Measurements from ENCODE around the gene SYNJ1. TPM values are rescaled to one million over a fixed set of nuclear protein-coding genes. Genes with fewer than 3 reads are reported as not detected.

SYNJ1 gene
- total and polyA plus RNA-seq, 2 of the 4 experiments (the other 2 are of a cell fraction) = 3.6 to 4.6 TPM

DNA sequence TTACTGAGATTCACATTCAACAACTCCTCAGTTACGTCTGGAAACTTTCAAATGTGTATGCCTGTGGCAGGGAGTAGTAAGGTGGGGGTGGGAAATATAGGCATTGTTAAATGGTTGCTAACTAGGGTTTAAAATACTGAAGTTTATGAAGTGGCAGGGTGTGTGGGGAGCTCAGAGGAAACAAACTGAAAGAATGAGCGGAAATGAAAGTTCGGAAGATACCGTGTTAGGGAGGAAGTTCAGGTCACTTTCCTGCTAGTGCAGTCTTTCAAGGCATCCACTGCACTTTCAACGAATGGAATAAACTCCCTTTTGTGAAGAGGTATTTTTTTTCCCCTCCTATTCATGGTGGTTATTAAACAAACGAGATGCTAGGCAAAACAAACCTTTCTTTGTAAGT, 19.7 kb downstream of the SYNJ1 start:
- Histone ChIP-seq H3K36me3 (ENCODE audit: control insufficient read depth, insufficient read depth, low read length) (no peaks in the 10 kb centered on the region), H2BK20ac (ENCODE audit: low read depth, low read length) (no peak overlapping the region), H3K79me1 (ENCODE audit: low read depth in 1 of 2, low read length in 2 of 2) (peaks cover 3 to 20% of the 10 kb centered on the region in 2 experiments; a peak in 3 of 4 replicates), H3K56ac (ENCODE audit: extremely low read depth, insufficient read depth, low read length) (no peak overlapping the region), H2AK9ac (replicated peaks; ENCODE audit: low read depth, low read length, poor library complexity) (no peak overlapping the region), H2AK5ac (ENCODE audit: low read depth, low read length) (no peak overlapping the region), H3K9me1 (ENCODE audit: insufficient read depth, low read length) (peaks cover 4% of the 10 kb centered on the region; the same call in 1 of the 2 replicates), H4K20me1 (ENCODE audit: insufficient read depth, low read length) (no peaks in the 10 kb centered on the region), H3K4ac (ENCODE audit: low read depth, low read length) (no peak overlapping the region), H3K23ac (ENCODE audit: low read depth, low read length) (no peak overlapping the region), H3K14ac (replicated peaks; ENCODE audit: low read depth, low read length) (no peak overlapping the region), H3K9ac (ENCODE audit: low read depth, low read length) (no peak overlapping the region), H2BK5ac (ENCODE audit: low read depth, low read length, poor library complexity, severe bottlenecking) (no peak overlapping the region), H3K27ac (ENCODE audit: insufficient read depth, low read length) (no peak overlapping the region), H2BK120ac (ENCODE audit: low read depth, low read length) (no peak overlapping the region), H4K91ac (ENCODE audit: insufficient read depth, low read depth, low read length) (no peak overlapping the region), H4K5ac (ENCODE audit: low read depth, low read length) (no peak overlapping the region), H2BK15ac (ENCODE audit: low read depth, low read length) (no peak overlapping the region), H3K4me2 (ENCODE audit: low read depth, low read length) (no peak overlapping the region), H3K27me3 (ENCODE audit: control insufficient read depth, insufficient read depth, low read length) (no peaks in the 10 kb centered on the region), H4K8ac (ENCODE audit: low read depth in 2 of 2, low read length in 2 of 2) (no peak overlapping the region), H3K18ac (ENCODE audit: low read depth, low read length) (no peak overlapping the region), H3K4me1 (ENCODE audit: control insufficient read depth, insufficient read depth, low read length) (peaks cover under 1% of the 10 kb centered on the region; the same call in 1 of the 2 replicates), H3K4me3 (ENCODE audit: insufficient read depth, low read depth, low read length) (no peak overlapping the region), H3K9me3 (ENCODE audit: control insufficient read depth, insufficient read depth, low read length) (no peaks in the 10 kb centered on the region), H2AFZ (replicated peaks; ENCODE audit: low read length, poor library complexity) (no peak overlapping the region)
- no TSS peak for BruUV-seq (replicated peaks)
- TF ChIP-seq MXI1 (IDR thresholded peaks at IDR 0.05; ENCODE audit: borderline replicate concordance, low read depth, low read length) = no peak
- no peak for TF ChIP-seq SMC3 (IDR thresholded peaks at IDR 0.05; ENCODE audit: low read depth, low read length)
- TF ChIP-seq NFE2L2 (IDR thresholded peaks at IDR 0.05; ENCODE audit: low read depth, low read length) = no peak
- TF ChIP-seq POLR2A (IDR thresholded peaks at IDR 0.05; ENCODE audit: low read depth, low read length) = no peak
- TF ChIP-seq, protein P1, sequence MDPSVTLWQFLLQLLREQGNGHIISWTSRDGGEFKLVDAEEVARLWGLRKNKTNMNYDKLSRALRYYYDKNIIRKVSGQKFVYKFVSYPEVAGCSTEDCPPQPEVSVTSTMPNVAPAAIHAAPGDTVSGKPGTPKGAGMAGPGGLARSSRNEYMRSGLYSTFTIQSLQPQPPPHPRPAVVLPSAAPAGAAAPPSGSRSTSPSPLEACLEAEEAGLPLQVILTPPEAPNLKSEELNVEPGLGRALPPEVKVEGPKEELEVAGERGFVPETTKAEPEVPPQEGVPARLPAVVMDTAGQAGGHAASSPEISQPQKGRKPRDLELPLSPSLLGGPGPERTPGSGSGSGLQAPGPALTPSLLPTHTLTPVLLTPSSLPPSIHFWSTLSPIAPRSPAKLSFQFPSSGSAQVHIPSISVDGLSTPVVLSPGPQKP (IDR thresholded peaks at IDR 0.05; ENCODE audit: borderline replicate concordance, low read depth, low read length) = no peak
- TF ChIP-seq RCOR1 (IDR thresholded peaks at IDR 0.05; ENCODE audit: insufficient replicate concordance, low read length) = no peak
- no peak for TF ChIP-seq RAD21 (IDR thresholded peaks at IDR 0.05; ENCODE audit: low read length)
- TF ChIP-seq FOS (IDR thresholded peaks at IDR 0.05; ENCODE audit: low read depth, low read length) = no peak
- no peak for TF ChIP-seq MAFK (IDR thresholded peaks at IDR 0.05; ENCODE audit: low read depth, low read length)
- TF ChIP-seq BHLHE40 (IDR thresholded peaks at IDR 0.05; ENCODE audit: low read depth, low read length) = no peak
- no peak for TF ChIP-seq CHD1 (IDR thresholded peaks at IDR 0.05; ENCODE audit: low read depth, low read length)
- no peak for TF ChIP-seq MAZ (IDR thresholded peaks at IDR 0.05; ENCODE audit: borderline replicate concordance, low read depth, low read length)
- TF ChIP-seq RFX5 (IDR thresholded peaks at IDR 0.05; ENCODE audit: low read depth, low read length) = no peak
- TF ChIP-seq, protein P2, sequence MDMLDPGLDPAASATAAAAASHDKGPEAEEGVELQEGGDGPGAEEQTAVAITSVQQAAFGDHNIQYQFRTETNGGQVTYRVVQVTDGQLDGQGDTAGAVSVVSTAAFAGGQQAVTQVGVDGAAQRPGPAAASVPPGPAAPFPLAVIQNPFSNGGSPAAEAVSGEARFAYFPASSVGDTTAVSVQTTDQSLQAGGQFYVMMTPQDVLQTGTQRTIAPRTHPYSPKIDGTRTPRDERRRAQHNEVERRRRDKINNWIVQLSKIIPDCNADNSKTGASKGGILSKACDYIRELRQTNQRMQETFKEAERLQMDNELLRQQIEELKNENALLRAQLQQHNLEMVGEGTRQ (IDR thresholded peaks at IDR 0.05; ENCODE audit: low read depth, low read length) = no peak
- TF ChIP-seq, protein P3, sequence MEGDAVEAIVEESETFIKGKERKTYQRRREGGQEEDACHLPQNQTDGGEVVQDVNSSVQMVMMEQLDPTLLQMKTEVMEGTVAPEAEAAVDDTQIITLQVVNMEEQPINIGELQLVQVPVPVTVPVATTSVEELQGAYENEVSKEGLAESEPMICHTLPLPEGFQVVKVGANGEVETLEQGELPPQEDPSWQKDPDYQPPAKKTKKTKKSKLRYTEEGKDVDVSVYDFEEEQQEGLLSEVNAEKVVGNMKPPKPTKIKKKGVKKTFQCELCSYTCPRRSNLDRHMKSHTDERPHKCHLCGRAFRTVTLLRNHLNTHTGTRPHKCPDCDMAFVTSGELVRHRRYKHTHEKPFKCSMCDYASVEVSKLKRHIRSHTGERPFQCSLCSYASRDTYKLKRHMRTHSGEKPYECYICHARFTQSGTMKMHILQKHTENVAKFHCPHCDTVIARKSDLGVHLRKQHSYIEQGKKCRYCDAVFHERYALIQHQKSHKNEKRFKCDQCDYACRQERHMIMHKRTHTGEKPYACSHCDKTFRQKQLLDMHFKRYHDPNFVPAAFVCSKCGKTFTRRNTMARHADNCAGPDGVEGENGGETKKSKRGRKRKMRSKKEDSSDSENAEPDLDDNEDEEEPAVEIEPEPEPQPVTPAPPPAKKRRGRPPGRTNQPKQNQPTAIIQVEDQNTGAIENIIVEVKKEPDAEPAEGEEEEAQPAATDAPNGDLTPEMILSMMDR (conservative IDR thresholded peaks at IDR 0.05; ENCODE audit: low read depth, low read length) = no peak
- no peak for TF ChIP-seq CEBPB (IDR thresholded peaks at IDR 0.05; ENCODE audit: low read depth, low read length)
- no peak for DNase-seq
- CTCF ChIA-PET = no interaction called here
- POLR2A ChIA-PET (ENCODE audit: unreplicated experiment) = no interaction called here
- intact Hi-C loops (cut with micrococcal nuclease) (no loop called here), in situ Hi-C loops (cut with MboI; ENCODE audit: low sequenced_read_pairs) (no loop called here), dilution Hi-C loops (cut with HindIII; ENCODE audit: low sequenced_read_pairs, unreplicated experiment) (no loop called here)
- no CpG with 5 or more reads among the region's 6 CpGs for WGBS, 2 experiments (ENCODE audit: extremely low coverage in 2 of 2, insufficient read length in 1 of 2)
- ATAC-seq (ENCODE audit: low read depth) = no peak
